HepG2 (cell line): ENCODE measurements around the gene CD7. TPM values are rescaled to one million over a fixed set of nuclear protein-coding genes. Genes with fewer than 3 reads are reported as not detected.

Experiments
- HNRNPK ChIP-seq: fragments of 200-400 bp; formaldehyde crosslinking; IDR thresholded peaks from 2 replicates; pipeline ENCODE4 v1.6.1; 2018; ENCODE audit warnings: low read length, low read depth, moderate library complexity, mild to moderate bottlenecking; ENCODE audit not compliant: poor library complexity, severe bottlenecking
- NFAT5 ChIP-seq: sonication (generic); formaldehyde crosslinking; IDR thresholded peaks from 2 replicates; pipeline ENCODE4 v1.4.0; 2020; ENCODE audit warnings: missing genetic modification reagents
- PCBP1 ChIP-seq: fragments of 200-400 bp; formaldehyde crosslinking; IDR thresholded peaks from 2 replicates; pipeline ENCODE4 v1.6.1; 2017; ENCODE audit warnings: mild to moderate bottlenecking, low read depth, low read length, borderline replicate concordance
- POGZ ChIP-seq: sonication (generic); formaldehyde crosslinking; IDR thresholded peaks from 2 replicates; pipeline ENCODE4 v1.4.0; 2020; ENCODE audit warnings: mild to moderate bottlenecking, missing genetic modification reagents
- ZBTB2 ChIP-seq: sonication (generic); formaldehyde crosslinking; IDR thresholded peaks from 2 replicates; pipeline ENCODE4 v1.8.0; 2022; ENCODE audit warnings: low read depth, missing genetic modification reagents
- ZFX ChIP-seq: sonication (generic); formaldehyde crosslinking; IDR thresholded peaks from 2 replicates; pipeline ENCODE4 v1.4.0; 2020; ENCODE audit warnings: mild to moderate bottlenecking, low read depth, missing genetic modification reagents, moderate library complexity
- ZNF430 ChIP-seq: sonication (generic); formaldehyde crosslinking; IDR thresholded peaks from 2 replicates; pipeline ENCODE4 v1.9.0; 2021; ENCODE audit warnings: mild to moderate bottlenecking, missing genetic modification reagents
- ZNF776 ChIP-seq: sonication (generic); formaldehyde crosslinking; IDR thresholded peaks from 2 replicates; pipeline ENCODE4 v1.4.0; 2020; ENCODE audit warnings: mild to moderate bottlenecking, missing genetic modification reagents
- polyA plus RNA-seq, 8 experiments: library from polyadenylated mRNA; depleted of rRNA in 3 of 8; stranded (reverse) in 7 of 8; unstranded in 1 of 8; fragments of >200 nt; fragmentation: Illumina TruSeq in 4 of 8; extraction: Trizol in 4 of 8; gene quantifications; 2 replicates each; pipeline versions ENCODE4 v1.2.1 to v1.2.3, GENCODE V29; 2011 to 2016; ENCODE audit warnings: low read depth in 4 of 8, missing spikeins in 1 of 8, mixed read lengths in 1 of 8; ENCODE audit not compliant: insufficient read depth in 1 of 8
- total RNA-seq, 5 experiments: library from RNA; depleted of rRNA; stranded (reverse); fragments of >200 nt; fragmentation: Illumina TruSeq; extraction: Trizol; gene quantifications; 2 replicates each; pipeline ENCODE4 v1.2.3, GENCODE V29; 2016; ENCODE audit warnings: low read depth in 1 of 5

The CD7 gene
- total and polyA plus RNA-seq, 2 of the 13 experiments (the other 11 are each of a cell fraction or from before 2014, with no cell fraction given): 67.6 to 76.4 TPM

GRCh38 chr17:82303944-82304808 is 13.2 kb downstream of the CD7 start (continued):
- peak; percentile 94 for TF ChIP-seq HNRNPK
- TF ChIP-seq POGZ (CRISPR knock-in tag): 0 out of 2 replicates have a peak, but pooled peaks have one; percentile 32
- TF ChIP-seq ZNF776 (CRISPR knock-in tag): peak; percentile 39; the same call in 1 of the 2 replicates
- TF ChIP-seq ZNF430: 0 out of 2 replicates have a peak, but pooled peaks have one; percentile 19
- no peak for TF ChIP-seq NFAT5 (CRISPR knock-in tag)
- TF ChIP-seq ZBTB2: no peak
- peak; percentile 97 for TF ChIP-seq PCBP1
- TF ChIP-seq ZFX (CRISPR knock-in tag): 0 out of 2 replicates have a peak, but pooled peaks have one; percentile 1
- TF ChIP-seq, all 625 proteins: peak for 19
